ENCODE results near the gene SBF2. TPM values are rescaled to one million over a fixed set of nuclear protein-coding genes. Genes with fewer than 3 reads are reported as not detected.

The SBF2 gene
- polyA plus RNA-seq, 3 donors = 50.0 to 53.0 (median 51.4) TPM

GRCh38 chr11:9739123-9739900 is 554.7 kb downstream of the SBF2 start:
- no peak for DNase-seq (ENCODE audit: low read depth in 3 of 3, low spot score in 2 of 3)

GRCh38 chr11:9738707-9739106 is 555.3 kb downstream of the SBF2 start:
- DNase-seq (ENCODE audit: low read depth in 3 of 3, low spot score in 2 of 3) = no peak

- no peak for DNase-seq (ENCODE audit: low read depth in 3 of 3, low spot score in 2 of 3)
Observed at GRCh38 chr11:9738116-9738515, 555.9 kb downstream of the SBF2 start.

GRCh38 chr11:9736365-9736764 is 557.7 kb downstream of the SBF2 start:
- no peak for DNase-seq (ENCODE audit: low read depth in 3 of 3, low spot score in 2 of 3)

GRCh38 chr11:9735919-9736318 is 558.1 kb downstream of the SBF2 start:
- no peak for DNase-seq (ENCODE audit: low read depth in 3 of 3, low spot score in 2 of 3)

GRCh38 chr11:9735236-9735635 is 558.8 kb downstream of the SBF2 start:
- no peak for DNase-seq (ENCODE audit: low read depth in 3 of 3, low spot score in 2 of 3)

GRCh38 chr11:9733212-9733611 is 560.8 kb downstream of the SBF2 start:
- DNase-seq (ENCODE audit: low read depth in 3 of 3, low spot score in 2 of 3) = no peak

- no peak for DNase-seq (ENCODE audit: low read depth in 3 of 3, low spot score in 2 of 3)
Observed at GRCh38 chr11:9732453-9732852, 561.6 kb downstream of the SBF2 start.

GRCh38 chr11:9731256-9731655 is 562.8 kb downstream of the SBF2 start:
- DNase-seq (ENCODE audit: low read depth in 3 of 3, low spot score in 2 of 3) = no peak

Other genes with a start within 250 kb of the SBF2 start
- 1 to 10 TPM; 7.0 to 9.5 (median 7.7) TPM for gene ADM, start 10.9 kb upstream of the SBF2 start, polyA plus RNA-seq (ENCODE audit: insufficient read length in 3 of 3)
- gene AMPD3, start 161.0 kb upstream of the SBF2 start, polyA plus RNA-seq (ENCODE audit: insufficient read length in 3 of 3) = 1 to 10 TPM; 4.6 to 5.3 (median 5.0) TPM
- 10 to 100 TPM; 42.7 to 49.9 (median 48.3) TPM for gene RNF141, start 247.0 kb upstream of the SBF2 start, polyA plus RNA-seq (ENCODE audit: insufficient read length in 3 of 3)

Data from right renal cortex interstitium (tissue), 3 donors.